GM12878 (cell line): ENCODE results near the gene CDX1. TPM values are rescaled to one million over a fixed set of nuclear protein-coding genes. Genes with fewer than 3 reads are reported as not detected.

Experiments
- ATAC-seq: fragments of 200-7000 bp; cut with Tn5 transposase; 3 replicates; pipeline ENCODE4 v1.9.1; 2020; ENCODE audit warnings: mild to moderate bottlenecking, moderate library complexity
- BruUV-seq: library from RNA; stranded (reverse); fragments of 400-500 nt; replicated peaks from 2 replicates; lab custom pipeline; 2021; lab: Mats Ljungman, UMichigan
- CTCF ChIA-PET: fragments of 300-600 bp; sonication (Branson Sonifier 250); formaldehyde crosslinking; extraction: SDS; loops from one replicate; lab custom pipeline; 2021; ENCODE audit warnings: inconsistent platforms; lab: Yijun Ruan, JAX
- POLR2A ChIA-PET: fragments of 350-600 bp; formaldehyde crosslinking; extraction: SDS; loops from one replicate; lab custom pipeline; 2021; ENCODE audit warnings: inconsistent platforms; lab: Charles Lee
- RAD21 ChIA-PET: fragments of 300-600 bp; sonication (Branson Sonifier 250); formaldehyde crosslinking; loops from one replicate; lab custom pipeline; 2023; ENCODE audit warnings: antibody characterized with exemption; ENCODE audit not compliant: unreplicated experiment; lab: Charles Lee
- SMC1A ChIA-PET: fragments of 300-600 bp; sonication (Branson Sonifier 250); formaldehyde crosslinking; loops from one replicate; lab custom pipeline; 2023; ENCODE audit not compliant: unreplicated experiment, uncharacterized antibody; lab: Charles Lee
- DNase-seq: peaks from one replicate; pipeline ENCODE4 v3.0.0-alpha.2; 2011; ENCODE audit warnings: low read depth, low spot score
- FAIRE-seq: peaks from 3 replicates; lab custom pipeline; 2011; peaks lifted over from hg19 to GRCh38; lab: Jason Lieb, UNC
- H2AFZ ChIP-seq: 2 replicates; pipeline ENCODE4 v1.6.0; 2011; ENCODE audit warnings: low read depth, low read length, control low read depth; ENCODE audit not compliant: control insufficient read depth
- H3K27ac ChIP-seq: 2 replicates; pipeline ENCODE4 v1.5.1; 2011; ENCODE audit warnings: control low read depth; ENCODE audit not compliant: control insufficient read depth, insufficient read depth
- H3K27me3 ChIP-seq, 2 experiments: replicated peaks in 1 of 2; 2 replicates each; pipeline versions ENCODE4 v1.6.0 to v1.6.1; 2011; ENCODE audit warnings: low read length in 1 of 2; ENCODE audit not compliant: control insufficient read depth in 2 of 2, insufficient read depth in 2 of 2
- H3K36me3 ChIP-seq, 2 experiments: 2 replicates each; pipeline ENCODE4 v1.5.1; 2011; ENCODE audit warnings: low read length in 1 of 2; ENCODE audit not compliant: control insufficient read depth in 2 of 2, insufficient read depth in 2 of 2
- H3K4me1 ChIP-seq: 2 replicates; pipeline ENCODE4 v1.6.1; 2011; ENCODE audit warnings: mild to moderate bottlenecking, low read length, moderate library complexity, mixed read lengths; ENCODE audit not compliant: control insufficient read depth, insufficient read depth
- H3K4me2 ChIP-seq: 2 replicates; pipeline ENCODE4 v1.6.0; 2011; ENCODE audit warnings: control low read depth; ENCODE audit not compliant: control insufficient read depth, insufficient read depth
- H3K4me3 ChIP-seq: fragments of 200-600 bp; sonication (generic); 2 replicates; pipeline ENCODE4 v1.5.1; 2016
- H3K79me2 ChIP-seq: 2 replicates; pipeline ENCODE4 v1.6.0; 2011; ENCODE audit warnings: low read length; ENCODE audit not compliant: control insufficient read depth, insufficient read depth
- H3K9ac ChIP-seq: 2 replicates; pipeline ENCODE4 v1.8.0; 2011; ENCODE audit warnings: low read length, control low read depth, mixed read lengths; ENCODE audit not compliant: control insufficient read depth, insufficient read depth
- H3K9me3 ChIP-seq: replicated peaks from 3 replicates; pipeline ENCODE4 v1.5.1; 2011; ENCODE audit warnings: mild to moderate bottlenecking, low read length; ENCODE audit not compliant: control insufficient read depth, insufficient read depth
- H4K20me1 ChIP-seq: 2 replicates; pipeline ENCODE4 v1.6.0; 2011; ENCODE audit not compliant: control insufficient read depth, insufficient read depth
- BHLHE40 ChIP-seq, 2 experiments: fragments of 450-650 bp in 1 of 2; IDR thresholded peaks; 2 replicates each; pipeline ENCODE4 v1.6.1; 2011 to 2017; ENCODE audit warnings: low read depth in 2 of 2, borderline replicate concordance in 1 of 2, improper control_type of control experiment in 1 of 2, low read length in 1 of 2, mild to moderate bottlenecking in 1 of 2
- ELK1 ChIP-seq: IDR thresholded peaks from 2 replicates; pipeline ENCODE4 v1.6.1; 2012; ENCODE audit warnings: low read depth, low read length, improper control_type of control experiment
- ESRRA ChIP-seq: IDR thresholded peaks from 2 replicates; pipeline ENCODE4 v1.6.1; 2012; ENCODE audit warnings: mild to moderate bottlenecking, low read length, improper control_type of control experiment
- FOS ChIP-seq: IDR thresholded peaks from 3 replicates; pipeline ENCODE4 v1.6.1; 2011; ENCODE audit warnings: borderline replicate concordance; ENCODE audit not compliant: insufficient read length; ENCODE audit errors: extremely low read depth
- MLLT1 ChIP-seq: fragments of 450-650 bp; IDR thresholded peaks from 2 replicates; pipeline ENCODE4 v1.6.1; 2016; ENCODE audit warnings: mild to moderate bottlenecking
- NKRF ChIP-seq: fragments of 450-650 bp; conservative IDR thresholded peaks from 2 replicates; pipeline ENCODE4 v1.6.1; 2017; ENCODE audit warnings: mild to moderate bottlenecking, moderate library complexity
- POLR2AphosphoS5 ChIP-seq: IDR thresholded peaks from 2 replicates; pipeline ENCODE4 v1.6.1; 2011; ENCODE audit warnings: mild to moderate bottlenecking, low read length, inconsistent platforms
- RBBP5 ChIP-seq: fragments of 200-600 bp; sonication (generic); conservative IDR thresholded peaks from 2 replicates; pipeline ENCODE4 v1.6.1; 2016
- RCOR1 ChIP-seq: conservative IDR thresholded peaks from 2 replicates; pipeline ENCODE4 v1.6.1; 2012; ENCODE audit warnings: low read depth, low read length, improper control_type of control experiment
- RUNX3 ChIP-seq: IDR thresholded peaks from 2 replicates; pipeline ENCODE4 v1.6.1; 2012; ENCODE audit warnings: low read length, inconsistent platforms
- SP1 ChIP-seq: IDR thresholded peaks from one replicate; pipeline ENCODE4 v1.6.1; 2011; ENCODE audit warnings: low read depth, low read length
- TCF3 ChIP-seq: IDR thresholded peaks from 2 replicates; pipeline ENCODE4 v1.6.1; 2012; ENCODE audit warnings: low read depth, mild to moderate bottlenecking, low read length, borderline replicate concordance; ENCODE audit not compliant: insufficient read depth
- ZNF207 ChIP-seq: fragments of 450-650 bp; IDR thresholded peaks from 2 replicates; pipeline ENCODE4 v1.6.1; 2014; ENCODE audit warnings: antibody characterized with exemption, mild to moderate bottlenecking, borderline replicate concordance
- WGBS: methylation state at CpG from one replicate; pipeline ENCODE4 v1.1.6; 2016; ENCODE audit warnings: low lambda C conversion rate; ENCODE audit not compliant: insufficient replicate concordance, insufficient coverage; ENCODE audit errors: missing lambda C conversion rate; 5-methylcytosine and 5-hydroxymethylcytosine counted together
- in situ Hi-C: fragments of 300-500 bp; cut with MboI; formaldehyde crosslinking; loops from 9 replicates; pipeline ENCODE4 v1.14.3; 2018; ENCODE audit warnings: mixed read lengths
- intact Hi-C: fragments of 100-400 bp; cut with micrococcal nuclease; formaldehyde crosslinking; loops from one replicate; pipeline ENCODE4 v1.14.2; 2022; ENCODE audit not compliant: unreplicated experiment
- polyA plus RNA-seq, 11 experiments: library from polyadenylated mRNA; depleted of rRNA in 4 of 11; unstranded in 6 of 11; stranded (reverse) in 5 of 11; fragments of >200 nt; fragmentation: Nextera tagmentation in 4 of 11; fragmentation: Illumina TruSeq in 1 of 11; extraction: Ambion mirVana in 4 of 11; extraction: Trizol in 1 of 11; gene quantifications; 1 replicate in 1 of 11; 2 replicates in 10 of 11; pipeline versions ENCODE4 v1.2.1 to v1.2.3, GENCODE V29; 2011 to 2016; ENCODE audit warnings: inconsistent platforms in 2 of 11, missing spikeins in 2 of 11, low read depth in 1 of 11
- total RNA-seq, 4 experiments: library from RNA; depleted of rRNA in 3 of 4; stranded (reverse); fragments of >200 nt in 3 of 4; fragmentation: Illumina TruSeq in 1 of 4; extraction: Trizol in 1 of 4; gene quantifications; 2 replicates each; pipeline versions ENCODE4 v1.2.1 to v1.2.3, GENCODE V29; 2013 to 2021

CDX1 gene
- total and polyA plus RNA-seq, 10 of the 15 experiments (the other 5 are each of a cell fraction or from before 2014, with no cell fraction given), result not detected

- H3K79me2 ChIP-seq, result no peaks in the 10 kb centered on the region
- FAIRE-seq (no peak), DNase-seq (no peak), ATAC-seq (no peak)
- no peak overlapping the region for H3K4me2 ChIP-seq
- no peak overlapping the region for H2AFZ ChIP-seq
- CTCF ChIA-PET, result interaction anchor here (0.7 to 2.6 kb wide), 25 partner anchors 8 to 316 kb away, joined by 3 to 17 read pairs (median 4); no protein-coding TSS in a partner anchor
- no peaks in the 10 kb centered on the region for H3K4me1 ChIP-seq
- no peaks in the 10 kb centered on the region for H3K27me3 ChIP-seq
- no peaks in the 10 kb centered on the region for H4K20me1 ChIP-seq
- SMC1A ChIA-PET, result interaction anchor here (0.6 to 1.5 kb wide), 7 partner anchors 11 to 598 kb away, joined by 3 to 6 read pairs (median 3); no protein-coding TSS in a partner anchor
- H3K27ac ChIP-seq, result no peak overlapping the region
- POLR2A ChIA-PET, result no interaction called here
- no peak overlapping the region for H3K9ac ChIP-seq
- RAD21 ChIA-PET, result interaction anchor here (0.7 to 1.7 kb wide), 7 partner anchors 69 to 116 kb away, joined by 3 to 4 read pairs (median 3); no protein-coding TSS in a partner anchor
- H3K9me3 ChIP-seq, result no peaks in the 10 kb centered on the region
- TF ChIP-seq POLR2AphosphoS5 (no peak), ZNF207 (no peak), MLLT1 (no peak), ELK1 (no peak), RCOR1 (no peak), BHLHE40 (IDR thresholded peaks at IDR 0.05; ENCODE audit: borderline replicate concordance in 1 of 2, low read depth in 2 of 2, low read length in 1 of 2) (no peak), SP1 (no peak), RBBP5 (no peak), ESRRA (no peak), NKRF (no peak), FOS (no peak), TCF3 (no peak), RUNX3 (no peak)
- in situ Hi-C loops, result no loop called here
- intact Hi-C loops, result no loop called here
- no peaks in the 10 kb centered on the region for H3K36me3 ChIP-seq
- no peak overlapping the region for H3K4me3 ChIP-seq
- WGBS, result 59% methylated on average over 15 of the region's 15 CpGs
- BruUV-seq, result no TSS peak
Measured at GRCh38 chr5:150122536-150123481, 43.8 kb upstream of the CDX1 start.
